Natural killer cell (primary cell): ENCODE measurements around the gene TAF7. TPM values are rescaled to one million over a fixed set of nuclear protein-coding genes. Genes with fewer than 3 reads are reported as not detected.

ENCODE experiments used
- total RNA-seq, 4 donors: library from RNA; stranded (reverse); fragments of 120-200 nt in 1 of 4; gene quantifications; one replicate each; pipeline versions ENCODE4 v1.2.3 to v1.2.4, GENCODE V29; 2013 to 2022

The TAF7 gene
- total RNA-seq, 3 donors from 2014 or later (not counting 1 experiment from before 2014, with no cell fraction given) = 77.3 to 96.1 (median 89.4) TPM

Other genes with a start within 250 kb of the TAF7 start
- gene PCDHB2, start 226.2 kb downstream of the TAF7 start, total RNA-seq = not detected
- not detected for gene PCDHB3, start 220.3 kb downstream of the TAF7 start, total RNA-seq
- gene PCDHB4, start 199.0 kb downstream of the TAF7 start, total RNA-seq = not detected
- not detected for gene PCDHB5, start 185.6 kb downstream of the TAF7 start, total RNA-seq
- not detected for gene PCDHB6, start 170.7 kb downstream of the TAF7 start, total RNA-seq
- not detected for gene PCDHB7, start 148.1 kb downstream of the TAF7 start, total RNA-seq
- not detected for gene PCDHB8, start 143.0 kb downstream of the TAF7 start, total RNA-seq
- not detected for gene PCDHB16, start 138.4 kb downstream of the TAF7 start, total RNA-seq
- under 1 TPM in 1 of 3 donors, not detected in 2; 0.15 TPM for gene PCDHB9, start 133.6 kb downstream of the TAF7 start, total RNA-seq
- gene PCDHB10, start 128.4 kb downstream of the TAF7 start, total RNA-seq = under 1 TPM in 1 of 3 donors, not detected in 2; 0.15 TPM
- gene PCDHB11, start 121.2 kb downstream of the TAF7 start, total RNA-seq = not detected
- not detected for gene PCDHB12, start 112.1 kb downstream of the TAF7 start, total RNA-seq
- not detected for gene PCDHB13, start 106.9 kb downstream of the TAF7 start, total RNA-seq
- gene PCDHB14, start 97.4 kb downstream of the TAF7 start, total RNA-seq = not detected
- gene PCDHB15, start 75.4 kb downstream of the TAF7 start, total RNA-seq = not detected
- under 1 TPM in 1 of 3 donors, not detected in 2; 0.73 TPM for gene SLC25A2, start 16.7 kb downstream of the TAF7 start, total RNA-seq
- gene PCDHGA1, start 9.7 kb upstream of the TAF7 start, total RNA-seq = not detected
- not detected for gene PCDHGA2, start 18.0 kb upstream of the TAF7 start, total RNA-seq
- not detected for gene PCDHGA3, start 23.0 kb upstream of the TAF7 start, total RNA-seq
- under 1 TPM in 1 of 3 donors, not detected in 2; 0.10 TPM for gene PCDHGB1, start 29.3 kb upstream of the TAF7 start, total RNA-seq
- gene PCDHGA4, start 34.2 kb upstream of the TAF7 start, total RNA-seq = under 1 TPM in 2 of 3 donors, not detected in 1; 0.24 to 0.30 TPM
- 1 to 10 TPM in 1 of 3 donors, under 1 TPM in 2; 0.36 to 1.5 (median 0.49) TPM for gene PCDHGB2, start 39.2 kb upstream of the TAF7 start, total RNA-seq
- gene PCDHGA5, start 43.4 kb upstream of the TAF7 start, total RNA-seq = under 1 TPM; 0.12 to 0.30 (median 0.20) TPM
- under 1 TPM in 2 of 3 donors, not detected in 1; 0.52 to 0.68 TPM for gene PCDHGB3, start 49.5 kb upstream of the TAF7 start, total RNA-seq
- under 1 TPM; 0.20 to 0.75 (median 0.21) TPM for gene PCDHGA6, start 53.1 kb upstream of the TAF7 start, total RNA-seq
- gene PCDHGA7, start 62.0 kb upstream of the TAF7 start, total RNA-seq = under 1 TPM in 2 of 3 donors, not detected in 1; 0.26 to 0.68 TPM
- gene PCDHGB4, start 66.9 kb upstream of the TAF7 start, total RNA-seq = under 1 TPM in 2 of 3 donors, not detected in 1; 0.31 to 0.40 TPM
- gene PCDHGA8, start 71.8 kb upstream of the TAF7 start, total RNA-seq = under 1 TPM; 0.07 to 0.28 (median 0.09) TPM
- gene PCDHGB5, start 77.2 kb upstream of the TAF7 start, total RNA-seq = 1 to 10 TPM; 1.3 to 4.2 (median 3.1) TPM
- gene PCDHGA9, start 82.0 kb upstream of the TAF7 start, total RNA-seq = 1 to 10 TPM in 2 of 3 donors, under 1 TPM in 1; 0.61 to 1.7 (median 1.0) TPM
- 1 to 10 TPM; 2.1 to 5.9 (median 2.9) TPM for gene PCDHGB6, start 87.2 kb upstream of the TAF7 start, total RNA-seq
- gene PCDHGA10, start 92.2 kb upstream of the TAF7 start, total RNA-seq = 1 to 10 TPM in 2 of 3 donors, under 1 TPM in 1; 0.61 to 2.6 (median 2.1) TPM
- gene PCDHGB7, start 96.9 kb upstream of the TAF7 start, total RNA-seq = 1 to 10 TPM in 2 of 3 donors, under 1 TPM in 1; 0.68 to 1.6 (median 1.2) TPM
- 1 to 10 TPM in 1 of 3 donors, under 1 TPM in 2; 0.40 to 1.2 (median 0.83) TPM for gene PCDHGA11, start 100.3 kb upstream of the TAF7 start, total RNA-seq
- 1 to 10 TPM in 1 of 3 donors, under 1 TPM in 2; 0.35 to 1.1 (median 0.75) TPM for gene PCDHGA12, start 109.7 kb upstream of the TAF7 start, total RNA-seq
- gene PCDHGC3, start 155.2 kb upstream of the TAF7 start, total RNA-seq = 1 to 10 TPM in 1 of 3 donors, under 1 TPM in 2; 0.68 to 1.5 (median 0.75) TPM
- under 1 TPM; 0.31 to 0.84 (median 0.45) TPM for gene PCDHGC4, start 164.2 kb upstream of the TAF7 start, total RNA-seq
- under 1 TPM; 0.31 to 0.97 (median 0.50) TPM for gene PCDHGC5, start 168.3 kb upstream of the TAF7 start, total RNA-seq